Measurements from ENCODE around the gene SLC30A3. TPM values are rescaled to one million over a fixed set of nuclear protein-coding genes. Genes with fewer than 3 reads are reported as not detected.

Gene SLC30A3
- polyA plus RNA-seq, 1 donor: 0.85 TPM

DNA sequence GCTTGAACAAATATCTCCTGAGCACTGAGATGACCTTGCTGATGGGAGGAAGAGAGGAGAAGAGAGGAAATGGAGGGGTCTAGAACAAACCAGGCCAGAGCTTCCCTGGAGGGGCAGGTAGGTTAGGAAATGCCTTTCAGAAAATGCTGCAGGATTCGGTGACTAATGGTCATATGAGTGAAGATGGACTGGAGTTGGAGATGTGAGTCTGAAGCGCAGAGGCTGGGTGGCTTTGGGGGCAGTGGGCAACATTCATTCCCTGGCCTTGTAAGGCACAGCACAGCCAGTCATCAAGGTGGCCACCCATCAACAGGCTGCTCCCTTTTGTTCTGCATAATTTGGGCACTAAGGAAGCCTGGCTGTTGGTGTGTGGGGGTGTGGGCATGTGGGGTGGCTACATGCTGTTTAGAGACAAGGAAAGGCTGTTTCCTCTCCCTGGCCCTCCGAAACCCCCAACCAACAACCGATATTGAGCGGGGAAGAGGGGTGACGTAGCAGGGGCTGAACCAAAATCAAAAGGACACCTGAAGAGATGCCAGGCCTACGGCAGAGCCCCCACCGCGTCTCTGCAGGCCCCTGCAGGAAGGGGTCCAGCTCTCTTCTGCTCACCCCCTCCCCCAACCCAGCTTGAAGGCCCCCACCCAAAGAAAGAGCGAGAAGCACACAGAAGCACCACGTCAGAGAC lies 1.5 kb downstream of the SLC30A3 start:
- no peak for DNase-seq (ENCODE audit: low read depth)

DNA sequence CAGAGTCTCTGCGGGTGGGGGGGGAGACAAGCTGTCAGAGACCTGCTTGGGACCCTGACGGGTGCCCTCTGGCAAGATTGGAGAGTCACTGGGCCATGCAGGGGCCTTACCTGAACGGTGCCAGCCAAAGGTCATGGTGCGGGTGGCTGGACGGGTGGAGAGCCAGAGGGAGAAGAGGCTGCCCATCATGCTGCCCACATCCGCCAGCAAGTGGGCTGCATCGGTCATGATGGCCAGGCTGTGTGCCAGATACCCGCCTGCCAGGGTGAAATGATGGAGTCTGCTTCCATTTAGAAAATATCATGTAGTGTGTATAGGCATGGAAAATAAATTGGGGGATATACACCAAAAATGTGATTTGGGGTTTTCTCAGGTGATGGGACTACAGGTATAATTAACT lies 4.8 kb downstream of the SLC30A3 start:
- no peak for DNase-seq (ENCODE audit: low read depth)

DNA sequence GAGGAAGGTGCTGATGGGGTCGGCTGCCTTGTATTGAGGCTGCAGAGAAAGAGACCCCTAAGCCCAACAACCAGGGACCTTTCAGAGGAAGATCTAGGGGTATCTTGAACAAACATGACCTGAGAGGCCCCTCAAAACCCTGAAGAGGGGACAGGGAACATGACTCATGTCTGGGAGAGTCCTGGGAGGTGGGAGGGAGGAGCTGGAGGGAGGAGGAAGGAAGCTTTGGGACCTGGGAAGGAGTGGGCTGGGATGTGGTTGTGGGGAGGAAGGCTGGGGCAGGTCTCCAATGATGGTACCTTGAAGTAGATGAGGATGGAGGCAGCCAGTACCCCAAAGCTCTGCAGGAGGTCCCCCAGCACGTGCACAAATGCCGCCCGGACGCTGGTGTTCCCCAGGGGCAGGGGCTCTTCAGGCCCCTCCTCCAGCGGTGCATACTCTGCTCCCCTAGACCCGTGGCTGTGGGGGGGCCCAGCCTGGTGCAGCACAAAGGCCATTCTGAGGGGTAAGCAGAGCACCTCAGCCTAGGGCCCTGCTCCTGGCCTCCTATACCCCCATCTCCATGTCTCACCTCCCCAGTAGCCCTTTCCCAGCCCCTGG lies 5.9 kb downstream of the SLC30A3 start:
- no peak for DNase-seq (ENCODE audit: low read depth)

DNA sequence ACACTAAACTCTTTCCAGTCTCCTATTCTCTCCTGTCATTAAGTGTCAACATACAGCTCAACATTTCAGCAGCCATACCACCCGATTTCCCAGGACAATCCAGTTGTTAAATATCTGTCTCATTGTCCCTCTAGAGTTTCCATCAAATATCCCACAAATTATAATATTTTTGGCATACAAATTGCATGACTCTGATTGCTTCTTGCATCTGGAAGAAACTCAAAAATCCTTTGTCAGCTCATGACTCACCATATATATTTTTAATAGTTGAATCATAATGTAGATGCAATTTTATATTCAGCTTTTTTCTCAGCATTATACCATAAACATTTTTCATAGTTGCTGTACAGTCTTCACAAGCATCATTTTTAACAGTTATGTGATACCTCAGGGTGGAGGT lies 7.2 kb downstream of the SLC30A3 start:
- no peak for DNase-seq (ENCODE audit: low read depth)

DNA sequence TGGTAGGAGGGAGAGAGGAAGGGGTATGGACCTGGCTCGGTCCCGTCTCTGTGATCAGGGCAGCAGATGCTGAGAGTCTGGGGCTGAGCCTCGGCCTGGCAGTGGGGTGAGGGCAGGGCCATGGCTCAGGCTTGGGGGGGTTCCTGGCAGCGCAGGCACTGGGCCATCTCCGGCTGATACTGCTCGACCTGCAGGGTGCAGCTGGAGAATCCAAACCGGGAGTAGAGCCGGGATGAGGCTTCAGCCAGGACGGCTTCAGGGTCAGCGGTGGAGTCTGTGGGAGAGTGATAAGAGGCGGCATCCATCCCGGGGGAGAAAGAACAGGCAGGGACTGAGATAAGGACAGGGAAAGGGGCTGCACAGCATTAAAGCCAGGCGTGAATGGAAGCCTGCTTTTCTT lies 7.7 kb downstream of the SLC30A3 start:
- DNase-seq (ENCODE audit: low read depth): no peak

DNA sequence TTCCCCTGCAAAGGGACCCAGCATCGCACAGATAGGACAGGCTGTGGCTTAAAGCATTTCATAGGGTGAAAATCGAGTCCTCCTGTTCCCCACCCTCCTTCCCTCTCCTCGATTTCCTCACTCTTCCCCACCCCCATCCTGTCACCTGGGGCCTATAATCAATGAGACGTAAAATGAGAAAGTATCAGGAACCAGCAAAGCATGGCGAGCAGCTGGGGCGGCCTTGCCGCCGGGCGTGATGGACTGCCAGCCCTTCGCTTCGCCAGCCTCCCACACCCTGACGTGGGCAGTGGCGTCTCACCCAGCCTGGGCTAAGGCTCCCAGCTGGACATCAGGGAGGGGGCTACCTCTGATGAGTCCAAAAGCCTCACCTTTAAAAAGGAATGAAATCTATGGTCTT lies 11.1 kb downstream of the SLC30A3 start:
- DNase-seq (ENCODE audit: low read depth): no peak

DNA sequence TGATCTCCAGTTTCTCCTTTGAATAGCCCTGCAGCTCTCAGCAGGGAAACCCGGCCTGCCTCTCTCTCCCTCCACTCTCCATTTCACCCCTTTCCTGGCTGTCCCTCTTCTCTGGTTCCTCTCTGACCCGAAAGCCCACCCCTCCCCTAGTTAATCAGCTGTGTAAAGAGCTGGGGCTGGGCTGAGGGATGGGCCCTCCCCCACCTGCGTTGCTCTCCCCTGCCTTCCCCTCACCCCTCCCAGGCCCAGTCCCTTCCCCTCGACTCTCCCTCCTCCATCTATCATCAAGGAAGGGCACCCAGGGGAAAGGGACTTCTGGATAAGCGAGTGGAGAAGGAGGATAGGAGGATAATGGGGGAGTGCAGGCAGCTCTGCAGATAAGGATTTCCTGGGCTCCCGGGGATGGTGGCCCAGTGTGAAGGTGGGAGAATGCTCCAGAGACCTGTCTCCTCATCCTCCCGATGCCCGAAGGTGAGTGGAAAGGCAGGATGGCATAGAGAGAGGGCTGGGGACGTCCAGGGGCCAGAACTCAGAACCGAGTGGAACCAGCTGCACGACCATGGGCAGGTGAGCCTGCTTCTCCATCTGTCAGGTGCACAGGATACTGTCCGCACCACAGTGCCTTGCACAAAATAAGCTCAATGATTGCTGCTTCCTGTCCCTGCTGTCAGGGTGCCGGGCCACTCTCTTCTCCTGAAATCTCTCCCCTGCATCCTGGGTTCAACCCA lies 12.0 kb downstream of the SLC30A3 start:
- DNase-seq (ENCODE audit: low read depth): no peak

DNA sequence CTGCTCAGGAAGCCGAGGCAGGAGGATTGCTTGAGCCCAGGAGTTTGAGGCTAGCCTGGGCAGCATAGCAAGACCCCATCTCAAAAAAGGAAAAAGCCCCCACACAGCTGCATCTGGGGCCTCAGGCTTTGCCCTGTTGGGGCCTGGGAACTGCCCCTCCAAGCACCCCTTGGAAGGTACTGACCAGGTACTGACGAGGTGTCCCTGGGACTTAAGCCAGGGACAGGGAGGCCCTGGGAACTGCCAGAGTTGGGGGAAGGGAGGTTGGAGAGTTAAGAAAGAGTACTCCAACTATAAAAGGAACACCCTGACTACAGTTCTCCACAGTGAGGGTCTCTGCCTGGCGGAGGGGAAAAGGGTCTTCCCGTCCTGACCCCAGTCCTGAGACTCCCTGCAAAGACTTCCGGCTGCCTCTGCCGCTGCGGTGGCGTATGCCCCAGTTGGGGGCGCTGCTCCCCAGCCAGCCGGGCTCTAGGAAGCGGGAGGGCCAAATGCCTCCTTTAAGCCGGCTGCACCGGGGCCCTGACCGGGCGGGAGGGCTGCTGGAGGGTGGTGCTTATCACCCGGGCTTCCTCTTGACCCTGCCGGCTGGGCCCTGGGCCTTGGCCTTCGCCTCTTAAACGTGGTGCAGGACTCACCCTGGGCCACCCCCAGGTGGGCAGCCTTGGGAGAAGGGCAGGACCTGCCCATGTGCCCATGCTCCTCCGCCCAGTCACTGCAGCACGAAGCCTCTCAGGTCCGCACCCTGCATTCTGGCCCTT lies 12.8 kb downstream of the SLC30A3 start:
- DNase-seq (ENCODE audit: low read depth): no peak

DNA sequence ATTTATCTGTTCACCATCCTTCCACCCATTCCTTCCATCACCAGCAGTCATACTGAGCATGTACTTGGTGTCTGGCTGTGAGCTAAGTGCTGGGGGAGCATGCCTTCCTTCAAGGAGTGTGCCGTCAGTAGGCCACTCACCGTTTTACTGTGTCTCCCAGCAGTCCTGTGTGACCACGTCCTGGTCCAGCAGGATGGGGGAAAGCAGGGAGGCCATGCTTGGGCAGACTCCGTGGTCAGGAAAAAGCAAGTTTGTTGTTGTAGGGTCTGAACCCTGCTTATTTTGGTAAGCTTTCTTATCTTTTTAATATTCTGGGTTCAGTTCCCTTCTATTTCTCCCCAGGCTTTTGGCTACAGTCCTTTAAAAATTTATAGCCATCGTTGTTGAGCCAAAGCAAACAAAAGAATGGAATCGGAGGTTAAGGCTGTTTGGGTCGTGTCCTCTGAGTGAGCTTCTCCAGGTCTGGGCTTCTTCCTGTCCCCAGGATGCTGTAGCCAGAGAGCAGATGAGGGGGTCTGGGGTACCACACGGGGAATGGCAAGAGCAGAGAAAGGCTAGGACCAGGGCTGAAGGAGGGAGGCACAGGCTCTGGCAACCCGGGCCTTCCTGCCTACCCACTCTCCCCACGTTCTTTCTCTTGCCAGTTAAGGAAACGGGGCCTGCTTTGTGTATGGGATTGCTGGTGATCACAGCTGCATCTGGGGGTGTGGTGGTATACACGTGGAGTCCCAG lies 13.5 kb downstream of the SLC30A3 start:
- DNase-seq (ENCODE audit: low read depth): no peak

DNA sequence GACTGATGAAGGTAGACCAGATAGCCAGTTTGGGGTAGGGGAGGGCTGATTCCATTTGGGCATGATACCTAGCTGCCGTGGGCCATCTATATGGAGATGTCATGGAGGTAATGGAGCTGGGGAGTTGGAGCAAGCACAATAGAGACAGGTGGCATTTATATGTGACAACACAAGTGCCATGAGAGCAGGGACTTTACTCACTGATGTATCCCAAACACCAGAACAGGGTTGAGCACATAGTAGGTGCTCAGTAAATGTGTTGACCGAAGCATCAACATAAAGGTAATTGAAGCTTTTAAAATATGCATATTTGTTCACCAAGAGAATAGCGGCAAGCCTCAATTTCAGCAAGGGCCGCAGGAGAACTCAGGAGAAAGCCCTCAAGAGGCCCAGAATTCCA lies 15.0 kb downstream of the SLC30A3 start:
- DNase-seq (ENCODE audit: low read depth): no peak

DNA sequence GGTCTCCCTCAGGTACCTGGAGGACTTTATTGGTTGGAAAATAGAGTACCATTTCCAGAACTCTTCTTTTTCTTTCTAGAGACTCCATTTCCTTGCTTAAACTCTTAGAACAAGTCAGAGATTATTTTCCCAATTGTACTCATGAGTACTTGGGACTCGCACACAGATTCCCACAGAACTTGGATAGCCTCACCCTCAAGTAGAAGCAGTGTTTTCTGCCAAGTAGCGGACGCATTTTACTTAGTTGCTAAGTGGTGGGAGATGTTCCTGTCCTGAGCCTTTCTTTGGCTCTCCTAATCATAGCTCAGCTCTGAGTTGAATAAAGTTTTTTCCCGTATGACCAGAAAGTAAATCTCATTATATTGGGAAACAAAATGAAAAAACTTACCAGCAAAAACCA lies 17.2 kb downstream of the SLC30A3 start:
- peak; percentile 13 for DNase-seq (ENCODE audit: low read depth)

DNA sequence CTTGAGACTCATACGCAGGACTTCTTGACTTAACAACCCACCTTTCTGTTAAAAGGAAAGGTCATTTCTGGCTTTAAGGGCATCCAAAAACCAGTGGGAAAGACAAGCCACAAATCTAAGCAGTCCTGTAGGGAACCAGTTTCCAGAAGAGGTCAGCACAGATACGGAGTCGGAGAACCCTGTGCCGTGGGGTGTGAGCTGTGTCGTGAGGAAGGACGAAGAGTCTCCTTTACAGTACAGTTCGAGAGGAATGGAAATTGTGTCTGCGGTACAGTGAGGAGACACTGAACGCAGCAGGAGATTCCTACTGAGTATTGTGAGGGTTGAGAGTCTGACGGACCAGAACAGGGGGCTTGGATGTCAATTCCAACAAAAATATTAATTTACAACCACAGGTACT lies 17.7 kb downstream of the SLC30A3 start:
- no peak for DNase-seq (ENCODE audit: low read depth)

DNA sequence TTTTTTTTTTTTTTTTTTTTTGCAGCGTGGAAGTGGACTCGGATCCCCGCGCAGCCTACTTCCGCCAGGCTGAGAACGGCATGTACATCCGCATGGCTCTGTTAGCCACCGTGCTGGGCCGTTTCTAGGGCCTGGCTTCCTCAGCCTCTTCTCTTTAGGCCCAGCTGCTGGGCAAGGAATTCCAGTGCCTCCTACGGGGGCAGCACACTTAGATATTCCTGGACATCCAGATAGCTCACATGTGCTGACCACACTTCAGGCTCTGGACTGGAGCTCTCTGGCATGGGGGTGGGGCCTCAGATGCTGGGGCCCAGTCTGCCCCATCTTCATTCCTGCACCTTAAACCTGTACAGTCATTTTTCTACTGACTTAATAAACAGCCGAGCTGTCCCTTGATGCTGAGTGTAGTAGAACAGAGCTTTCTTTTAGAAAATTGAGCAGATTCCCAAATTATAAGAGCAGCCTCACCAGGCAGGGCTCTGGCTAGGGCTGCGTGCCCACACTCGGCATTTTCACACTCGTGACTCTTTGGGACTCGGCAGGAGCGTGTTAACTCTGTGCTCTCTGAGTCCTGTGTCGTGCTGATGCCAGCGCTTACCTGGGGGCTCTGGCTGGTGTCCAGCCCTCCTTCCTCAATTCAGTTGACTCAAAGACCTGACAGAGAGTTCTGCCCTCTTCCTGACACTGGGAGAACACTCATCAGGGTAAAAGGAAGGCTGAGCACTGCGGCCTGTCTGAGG lies 19.3 kb downstream of the SLC30A3 start:
- DNase-seq (ENCODE audit: low read depth): no peak

DNA sequence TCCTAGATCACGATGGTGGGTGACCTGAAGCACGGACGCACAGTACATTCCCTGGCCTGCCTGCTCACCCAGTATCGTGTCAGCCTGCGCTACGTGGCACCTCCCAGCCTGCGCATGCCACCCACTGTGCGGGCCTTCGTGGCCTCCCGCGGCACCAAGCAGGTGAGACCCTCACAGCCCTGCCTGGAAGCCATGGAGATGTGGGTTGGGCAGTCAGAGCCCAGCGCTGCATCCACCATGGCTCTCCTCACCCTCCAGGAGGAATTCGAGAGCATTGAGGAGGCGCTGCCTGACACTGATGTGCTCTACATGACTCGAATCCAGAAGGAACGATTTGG lies 20.3 kb downstream of the SLC30A3 start:
- DNase-seq (ENCODE audit: low read depth): no peak

DNA sequence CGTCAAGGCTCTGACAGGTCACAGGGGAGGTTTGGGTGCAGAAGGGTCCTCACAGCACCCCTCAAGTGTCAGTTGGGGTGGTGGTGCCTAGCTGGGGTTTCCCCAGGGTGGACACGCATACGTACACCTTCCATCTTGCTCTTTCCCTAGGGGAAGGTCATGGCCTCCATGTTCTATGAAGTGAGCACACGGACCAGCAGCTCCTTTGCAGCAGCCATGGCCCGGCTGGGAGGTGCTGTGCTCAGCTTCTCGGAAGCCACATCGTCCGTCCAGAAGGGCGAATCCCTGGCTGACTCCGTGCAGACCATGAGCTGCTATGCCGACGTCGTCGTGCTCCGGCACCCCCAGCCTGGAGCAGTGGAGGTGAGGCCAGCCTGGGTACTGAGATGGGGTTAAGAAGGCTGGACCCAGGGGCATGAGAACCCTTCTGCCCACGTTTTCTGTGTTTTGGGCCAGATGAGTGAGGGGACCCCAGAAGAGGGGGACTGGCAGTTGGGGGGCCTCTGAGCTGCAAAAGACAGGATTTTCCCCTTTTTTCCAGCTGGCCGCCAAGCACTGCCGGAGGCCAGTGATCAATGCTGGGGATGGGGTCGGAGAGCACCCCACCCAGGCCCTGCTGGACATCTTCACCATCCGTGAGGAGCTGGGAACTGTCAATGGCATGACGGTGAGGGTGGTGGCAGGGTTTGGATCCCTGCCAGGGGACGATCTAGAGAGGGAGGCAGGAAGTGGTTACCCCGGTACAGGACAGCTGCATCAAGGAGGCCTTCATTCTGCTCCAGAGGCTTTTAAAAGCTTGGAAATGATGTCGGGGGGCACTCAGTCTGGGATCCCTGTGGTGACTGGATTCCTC lies 20.9 kb downstream of the SLC30A3 start:
- DNase-seq (ENCODE audit: low read depth): no peak

DNA sequence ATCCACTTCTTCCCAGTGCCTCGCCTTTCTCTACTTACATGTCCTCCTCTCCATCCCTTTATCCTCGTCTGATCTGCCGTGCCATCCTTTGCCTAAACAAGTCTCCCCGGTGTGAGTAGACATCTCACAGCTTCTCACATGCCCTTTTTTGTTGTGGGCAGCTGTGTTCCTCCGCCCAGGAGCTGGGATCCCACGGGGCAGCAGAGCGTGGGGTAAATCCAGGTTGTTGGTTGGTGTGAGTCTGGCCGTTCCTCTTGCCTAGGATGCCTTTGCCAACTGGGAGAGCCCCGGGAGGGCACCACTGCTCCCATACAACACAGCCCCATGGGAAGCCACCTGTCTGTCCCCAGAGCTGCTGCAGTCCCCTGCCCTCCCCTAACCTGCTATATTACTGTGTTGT lies 22.4 kb downstream of the SLC30A3 start:
- DNase-seq (ENCODE audit: low read depth): no peak

DNA sequence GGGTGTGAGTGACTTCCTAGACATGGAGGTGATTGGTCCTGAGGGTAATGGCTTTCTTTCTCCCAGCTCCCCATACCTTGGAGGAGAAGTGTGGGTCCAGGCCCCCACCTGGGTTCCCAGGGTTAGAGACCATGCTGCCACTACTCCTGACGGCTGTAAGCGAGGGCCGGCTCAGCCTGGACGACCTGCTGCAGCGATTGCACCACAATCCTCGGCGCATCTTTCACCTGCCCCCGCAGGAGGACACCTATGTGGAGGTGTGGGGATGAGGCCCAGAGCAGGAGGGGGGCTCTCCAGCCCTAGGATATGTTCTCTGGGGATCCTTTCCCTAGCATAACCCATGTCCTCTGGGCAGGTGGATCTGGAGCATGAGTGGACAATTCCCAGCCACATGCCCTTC lies 23.9 kb downstream of the SLC30A3 start:
- DNase-seq (ENCODE audit: low read depth): no peak

DNA sequence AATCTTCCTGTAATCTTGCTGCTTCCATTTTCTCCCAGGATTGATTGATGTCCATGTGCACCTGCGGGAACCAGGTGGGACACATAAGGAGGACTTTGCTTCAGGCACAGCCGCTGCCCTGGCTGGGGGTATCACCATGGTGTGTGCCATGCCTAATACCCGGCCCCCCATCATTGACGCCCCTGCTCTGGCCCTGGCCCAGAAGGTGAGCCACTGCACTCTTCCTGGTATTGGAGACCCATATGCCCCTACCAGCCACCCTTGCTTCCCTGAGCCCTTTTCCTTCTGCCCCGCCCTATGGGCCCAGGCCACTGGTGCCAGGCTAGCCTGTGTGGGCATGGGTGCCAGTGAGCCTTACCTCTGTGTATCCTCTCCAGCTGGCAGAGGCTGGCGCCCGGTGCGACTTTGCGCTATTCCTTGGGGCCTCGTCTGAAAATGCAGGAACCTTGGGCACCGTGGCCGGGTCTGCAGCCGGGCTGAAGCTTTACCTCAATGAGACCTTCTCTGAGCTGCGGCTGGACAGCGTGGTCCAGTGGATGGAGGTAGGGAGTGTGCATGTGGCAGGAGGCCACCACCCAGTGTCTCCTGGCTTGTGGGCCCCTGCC lies 25.4 kb downstream of the SLC30A3 start:
- DNase-seq (ENCODE audit: low read depth): no peak

DNA sequence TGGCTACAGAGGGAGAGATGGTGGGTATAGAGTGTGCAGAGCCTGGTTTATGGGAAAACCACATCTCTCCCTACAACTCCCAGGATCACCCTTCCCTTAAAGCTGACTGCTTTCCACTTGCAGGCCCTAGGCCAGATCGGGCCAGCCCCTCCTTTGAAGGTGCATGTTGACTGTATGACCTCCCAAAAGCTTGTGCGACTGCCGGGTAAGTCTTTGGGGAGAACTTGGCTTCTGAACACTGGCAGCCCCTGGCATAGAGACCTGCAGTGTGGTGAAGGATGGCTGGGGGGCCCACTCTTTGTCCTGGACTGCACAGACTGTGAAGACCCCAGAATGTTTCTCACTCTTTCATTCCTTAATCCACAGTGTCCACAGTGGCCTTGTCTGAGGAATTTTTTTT lies 26.2 kb downstream of the SLC30A3 start:
- DNase-seq (ENCODE audit: low read depth): no peak

DNA sequence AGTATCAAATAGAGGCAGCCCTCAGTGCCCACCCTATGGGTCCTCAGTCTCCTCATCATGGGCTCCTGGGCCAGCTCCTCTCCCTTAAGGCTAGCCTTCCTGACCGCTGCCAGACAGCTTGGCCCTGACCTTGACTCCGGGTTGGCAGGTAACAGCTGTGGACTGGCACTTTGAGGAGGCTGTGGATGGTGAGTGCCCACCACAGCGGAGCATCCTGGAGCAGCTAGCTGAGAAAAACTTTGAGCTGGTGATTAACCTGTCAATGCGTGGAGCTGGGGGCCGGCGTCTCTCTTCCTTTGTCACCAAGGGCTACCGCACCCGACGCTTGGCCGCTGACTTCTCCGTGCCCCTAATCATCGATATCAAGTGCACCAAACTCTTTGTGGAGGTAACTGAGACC lies 26.7 kb downstream of the SLC30A3 start:
- DNase-seq (ENCODE audit: low read depth): no peak

All from forelimb muscle (tissue), 1 donor.